Kidney capillary endothelial cell (primary cell): Measurements from ENCODE around the gene THADA.

ENCODE experiments used
- DNase-seq: peaks from one replicate; pipeline ENCODE4 v3.0.0-alpha.2; 2018; ENCODE audit warnings: low spot score

Gene THADA

DNA sequence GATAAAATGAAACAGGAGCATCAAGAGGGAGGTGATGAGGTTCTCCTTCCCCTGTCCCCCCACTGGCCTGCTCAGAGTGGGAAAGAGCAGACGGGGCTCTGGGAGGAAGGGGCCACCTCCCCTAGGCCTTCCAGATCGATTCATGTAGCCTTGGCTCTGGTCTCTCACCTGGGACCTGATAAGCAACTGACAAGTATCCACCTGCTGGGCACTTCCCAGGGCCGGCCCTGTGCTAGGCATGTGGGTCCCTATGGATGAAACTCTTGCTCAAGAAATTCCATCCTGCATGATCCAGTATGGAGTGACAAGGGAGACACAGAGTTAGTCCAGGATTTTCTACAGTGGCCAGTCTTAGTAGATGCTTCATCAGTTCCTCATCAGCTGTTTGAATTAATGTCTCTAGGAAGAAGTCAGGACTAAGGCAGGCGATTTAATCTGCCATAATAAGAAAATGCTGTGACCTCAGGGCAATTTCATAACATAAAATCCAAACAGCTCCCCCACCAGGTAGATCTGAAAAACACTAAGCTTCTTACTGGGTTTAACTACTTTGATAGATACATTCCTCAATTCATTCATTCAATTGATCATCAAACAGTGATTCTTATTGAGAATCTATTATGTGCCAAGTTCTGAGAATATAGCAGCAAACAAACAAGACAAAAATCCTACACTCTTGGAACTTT is 324.8 kb downstream of the THADA start:
- no peak for DNase-seq

DNA sequence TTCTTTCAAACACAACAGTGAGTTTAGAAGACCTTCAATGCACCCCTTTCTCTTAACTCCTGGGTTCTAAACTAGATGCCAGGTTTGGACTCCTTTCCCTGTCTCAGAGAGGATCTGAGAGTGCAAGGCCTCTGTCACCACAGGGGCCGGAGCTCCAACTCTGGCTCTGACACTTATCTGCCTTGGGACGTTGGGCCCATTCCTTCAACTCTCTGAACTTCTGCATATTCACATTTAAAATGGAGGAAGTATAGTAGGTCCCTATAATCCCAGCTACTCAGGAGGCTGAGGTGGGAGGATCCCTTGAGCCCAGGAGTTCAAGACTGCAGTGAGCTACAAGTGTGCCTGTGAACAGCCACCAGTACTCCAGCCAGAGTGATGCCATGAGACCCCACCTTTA is 325.4 kb downstream of the THADA start:
- DNase-seq, result no peak

DNA sequence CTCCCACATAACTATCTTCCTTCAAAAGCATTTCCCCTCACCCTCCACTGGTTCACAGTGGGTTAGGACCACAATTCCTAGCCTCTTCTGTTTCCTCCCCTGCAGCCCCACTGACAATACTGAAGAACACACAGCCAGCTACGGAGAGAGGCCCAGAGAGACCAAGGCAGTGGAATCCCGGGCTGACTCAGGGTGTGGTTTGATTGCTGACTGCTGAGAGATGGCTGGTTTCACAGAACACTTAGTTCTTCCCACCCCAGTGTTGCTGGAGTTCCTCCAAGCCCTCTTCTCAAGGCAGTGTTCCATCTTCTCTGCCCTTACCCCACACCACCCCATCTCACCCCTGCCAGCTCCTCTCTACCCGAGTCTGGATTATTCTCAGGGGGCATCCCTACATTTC is 326.1 kb downstream of the THADA start:
- no peak for DNase-seq

DNA sequence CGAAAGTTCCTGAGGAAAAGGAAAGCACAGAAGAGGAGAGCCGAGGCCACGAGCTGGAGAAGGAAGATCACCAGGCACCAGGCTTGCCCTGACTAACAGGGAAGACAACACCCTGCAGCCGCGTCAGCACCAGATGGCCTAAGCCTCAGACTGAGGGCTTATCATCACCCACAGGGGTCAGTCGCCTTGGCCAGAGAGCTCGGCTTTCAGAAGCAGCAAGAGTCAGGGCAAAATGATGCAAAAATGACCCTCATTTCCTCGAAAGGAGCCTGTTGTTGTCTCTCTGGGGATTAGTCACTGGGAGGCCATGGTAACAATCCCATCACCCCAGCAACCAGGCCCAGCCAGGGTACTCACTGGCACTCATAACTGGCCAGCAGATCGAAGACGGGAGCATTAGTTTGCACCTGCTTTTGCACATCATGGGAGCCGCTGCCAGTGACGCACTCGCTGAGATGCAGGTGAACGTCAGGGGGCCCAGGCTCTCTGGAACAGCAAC is 326.7 kb downstream of the THADA start:
- peak; percentile 77 for DNase-seq

DNA sequence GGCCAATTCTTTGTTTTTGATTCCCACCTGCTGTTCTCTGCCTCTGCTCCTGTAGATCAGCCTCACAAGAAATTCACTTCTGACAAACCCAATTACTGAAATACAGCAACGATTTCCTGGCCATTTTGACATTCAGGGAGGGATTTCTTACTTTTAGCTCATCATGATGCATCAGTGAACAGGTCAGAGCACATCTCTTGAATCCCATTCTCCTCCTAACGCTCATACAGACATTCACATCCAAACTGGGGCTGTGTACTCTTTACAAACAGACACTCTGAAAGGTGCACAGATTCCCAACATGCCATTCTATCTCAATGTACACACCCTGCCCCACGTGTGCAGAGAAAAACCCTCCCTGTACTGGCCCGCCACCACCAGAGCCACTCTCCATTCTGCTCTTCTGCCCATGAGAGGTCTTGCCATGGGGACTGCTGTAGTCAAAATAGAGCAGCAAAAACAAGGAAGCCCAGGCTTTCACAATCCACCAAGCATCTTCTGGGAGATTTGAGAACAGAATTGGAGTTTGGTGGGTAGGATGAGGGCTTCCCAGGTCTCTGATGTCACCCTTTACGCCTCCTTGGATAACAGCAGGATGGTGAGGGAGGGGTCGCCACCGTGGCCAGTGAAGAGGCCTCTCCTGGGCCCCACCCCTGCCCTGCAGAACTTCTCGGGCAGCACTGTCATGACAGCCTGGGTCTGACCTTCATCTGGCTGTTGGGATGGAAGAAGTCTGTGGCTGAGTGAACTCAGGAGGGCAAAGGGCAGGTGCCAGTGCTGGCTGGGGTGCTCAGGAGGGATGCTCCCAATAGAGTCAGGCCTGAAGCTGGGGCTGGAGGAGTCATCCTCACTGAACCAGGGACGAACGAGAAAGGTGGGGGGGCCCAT is 327.5 kb downstream of the THADA start:
- DNase-seq, result no peak

DNA sequence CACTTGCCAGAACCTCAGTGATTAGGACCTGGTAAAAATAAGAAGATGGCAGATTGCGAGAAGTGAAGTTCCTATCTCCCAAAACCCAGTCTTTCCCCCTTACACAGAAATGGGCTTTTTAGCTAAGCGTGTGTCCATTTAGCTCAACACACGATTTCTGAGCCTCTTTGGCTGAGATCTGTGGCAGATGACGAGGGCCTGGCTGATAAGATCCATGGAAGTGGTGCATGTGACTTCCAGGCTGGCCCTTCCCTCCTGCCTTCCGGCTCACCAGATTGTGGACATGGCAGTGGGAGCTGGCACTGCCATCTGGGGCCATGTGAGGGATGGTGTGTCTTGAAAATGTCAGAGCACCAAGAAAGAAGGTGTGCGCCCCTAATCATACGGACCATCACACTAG is 328.5 kb downstream of the THADA start:
- DNase-seq, result no peak

DNA sequence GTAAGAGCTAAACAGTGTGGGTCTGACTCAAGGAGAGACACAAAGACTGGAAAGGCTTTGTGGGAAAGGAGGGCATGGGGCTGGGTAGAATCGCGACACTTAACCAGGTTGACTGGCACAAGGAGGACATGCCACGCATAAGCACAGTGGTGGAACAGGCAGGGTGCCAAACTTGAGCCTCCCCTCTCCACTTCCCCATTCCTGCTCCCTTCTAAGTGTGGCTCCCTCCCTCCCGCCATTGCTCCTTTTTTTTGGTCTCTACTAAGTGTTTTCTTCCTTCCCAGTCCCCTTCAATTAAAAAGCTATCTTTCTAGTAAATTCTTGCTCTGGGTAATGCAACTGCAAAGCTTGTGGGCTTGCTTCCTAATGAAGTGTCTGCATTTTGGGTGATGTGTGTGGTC is 329.1 kb downstream of the THADA start:
- no peak for DNase-seq

DNA sequence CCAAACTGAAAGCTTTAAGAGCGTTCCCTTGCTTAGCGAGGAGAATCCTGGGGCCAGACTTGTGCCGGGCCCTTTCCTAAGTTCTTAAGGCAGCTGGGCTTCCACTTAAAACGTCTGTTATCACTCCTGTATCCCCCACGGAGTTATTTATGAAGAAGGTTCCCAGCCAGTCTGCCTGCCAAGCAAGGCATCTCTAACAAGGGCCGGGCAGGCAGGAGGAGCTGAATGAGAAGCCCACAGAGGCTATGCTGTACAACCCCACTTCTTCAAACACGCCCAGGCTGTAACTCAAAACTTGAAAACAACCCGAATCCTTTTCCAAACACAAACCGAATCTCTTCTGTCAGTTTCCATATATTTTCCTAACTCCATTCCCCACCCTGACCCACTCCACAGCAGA is 330.4 kb downstream of the THADA start:
- DNase-seq, result no peak

DNA sequence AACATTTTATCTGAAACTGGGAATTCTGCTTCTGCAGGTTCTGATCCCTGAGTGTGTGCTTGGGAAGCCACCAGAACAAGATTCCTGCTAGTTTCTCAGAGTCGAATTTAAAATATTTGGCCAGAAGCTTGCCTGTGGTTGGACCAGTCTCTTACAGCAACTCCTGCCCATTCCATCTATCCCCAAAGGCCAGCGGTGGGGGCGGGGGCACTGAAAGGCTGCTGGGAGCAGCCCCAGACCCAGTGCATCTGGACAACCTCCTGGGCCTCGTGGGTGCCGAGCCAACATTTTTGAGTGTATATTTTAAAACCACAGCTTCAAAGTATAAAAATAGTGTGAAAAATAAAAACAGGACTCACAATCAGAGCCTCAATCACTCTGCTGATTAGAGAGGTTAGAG is 330.8 kb downstream of the THADA start:
- no peak for DNase-seq

DNA sequence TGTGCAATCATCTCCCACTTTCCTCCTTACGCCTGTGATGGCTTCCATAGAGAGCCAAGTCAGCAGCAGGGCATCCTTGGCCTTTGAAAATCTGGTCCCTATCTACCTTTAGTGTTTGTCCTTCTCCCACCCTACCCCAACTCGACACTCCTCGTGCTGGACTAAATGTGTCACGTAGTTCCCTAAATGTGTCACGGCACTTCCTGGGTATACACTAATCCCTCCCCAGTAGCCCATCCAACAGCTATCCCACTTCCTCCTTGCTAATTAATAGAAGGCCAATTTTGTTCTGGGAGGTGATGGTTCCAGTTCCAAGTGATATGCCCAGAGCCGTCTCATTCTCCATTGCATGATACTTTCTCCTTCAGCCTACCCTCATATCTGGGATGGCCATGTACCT is 332.9 kb downstream of the THADA start:
- DNase-seq, result no peak

DNA sequence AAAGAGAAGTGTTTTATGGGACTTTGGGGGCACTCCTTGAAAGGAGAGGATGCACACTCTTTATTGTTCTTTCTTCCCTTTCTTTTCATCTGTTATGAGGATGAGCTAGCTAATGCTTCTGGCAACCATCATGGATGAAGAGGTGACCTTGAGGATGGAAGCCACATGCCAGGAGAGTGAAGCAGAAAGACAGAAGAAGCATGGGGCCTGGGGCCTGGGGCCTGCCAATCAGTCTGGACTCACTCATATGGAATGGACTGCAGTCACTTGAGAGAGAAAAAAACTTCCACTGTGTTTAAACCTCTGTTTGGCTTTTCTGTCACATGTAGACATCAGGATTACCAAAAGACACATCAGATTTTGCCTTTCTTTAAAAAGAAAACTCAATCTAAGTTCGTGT is 333.6 kb downstream of the THADA start:
- no peak for DNase-seq

DNA sequence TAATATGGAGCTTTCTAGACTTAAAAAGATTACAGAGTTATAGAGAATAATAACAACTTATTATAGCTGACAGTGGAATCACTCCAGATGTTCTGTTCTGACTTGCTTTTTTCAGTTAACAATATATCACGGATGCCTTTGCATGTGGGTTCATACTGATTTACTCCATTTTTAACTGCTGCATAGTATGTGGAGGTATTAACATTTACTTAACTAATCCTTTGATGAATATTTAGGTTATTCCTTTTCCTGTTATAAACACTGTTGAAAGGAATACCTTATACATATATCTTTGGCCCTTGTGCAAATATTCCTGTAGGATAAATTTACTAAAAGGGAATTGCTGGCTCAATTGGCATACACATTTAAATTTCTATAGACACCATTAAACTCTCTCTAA is 336.3 kb downstream of the THADA start:
- no peak for DNase-seq

DNA sequence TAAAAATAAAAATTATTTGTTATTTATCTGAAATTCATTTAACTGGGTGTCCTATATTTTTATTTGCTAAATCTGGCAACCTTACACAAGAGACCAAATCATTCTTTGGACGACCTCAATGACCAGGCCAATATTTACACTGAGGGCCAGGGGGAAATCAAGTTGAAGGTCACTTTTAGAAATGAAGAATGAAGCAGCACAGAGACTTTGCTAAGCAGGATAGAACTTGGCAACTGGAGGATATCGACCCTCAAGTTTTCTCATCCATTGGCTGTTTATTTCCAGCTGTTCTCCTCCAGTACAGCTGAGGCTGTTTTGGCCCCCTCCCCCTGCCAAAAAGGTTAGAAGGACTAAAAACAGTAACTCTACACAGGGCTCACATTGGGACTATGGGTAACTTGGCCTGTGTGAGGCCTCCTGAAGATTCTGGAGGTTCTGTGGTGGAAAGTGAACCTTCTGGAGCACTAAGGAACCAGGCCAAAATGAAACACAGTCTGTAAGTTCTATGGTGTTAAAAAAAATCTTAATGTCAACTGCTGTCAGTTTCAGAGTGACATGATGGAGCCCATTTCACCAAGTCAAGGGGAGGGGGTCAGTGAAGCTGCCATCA is 337.2 kb downstream of the THADA start:
- DNase-seq, result no peak

DNA sequence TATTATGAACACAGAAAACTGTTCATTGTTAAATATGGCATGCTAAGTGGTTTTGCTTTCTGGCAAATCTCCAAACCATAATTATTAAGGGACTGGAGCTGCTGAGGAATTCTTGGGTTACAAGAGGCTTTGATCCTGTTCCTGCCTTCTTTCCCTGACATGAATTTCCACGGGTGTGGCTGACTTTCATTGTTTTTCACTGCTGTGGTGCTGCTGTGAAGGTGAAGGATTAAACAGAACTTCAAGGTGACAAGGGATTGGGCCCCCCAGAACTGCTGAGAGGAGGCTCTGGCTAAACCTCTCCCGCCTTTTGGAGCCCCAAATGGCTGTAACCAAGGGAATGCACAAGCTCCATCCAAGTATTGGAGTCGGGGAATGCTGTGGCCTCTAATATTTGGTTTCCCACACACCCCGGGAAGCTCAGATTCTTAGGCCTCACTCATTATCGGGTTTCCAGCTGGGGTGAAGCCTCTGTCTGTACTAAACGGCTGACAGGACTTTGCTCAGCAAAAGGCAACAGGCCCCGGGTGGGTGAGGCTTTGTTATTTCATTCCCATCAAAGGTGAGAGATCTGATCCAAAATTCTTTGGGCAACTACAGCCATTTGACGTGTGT is 340.4 kb downstream of the THADA start:
- DNase-seq, result no peak

DNA sequence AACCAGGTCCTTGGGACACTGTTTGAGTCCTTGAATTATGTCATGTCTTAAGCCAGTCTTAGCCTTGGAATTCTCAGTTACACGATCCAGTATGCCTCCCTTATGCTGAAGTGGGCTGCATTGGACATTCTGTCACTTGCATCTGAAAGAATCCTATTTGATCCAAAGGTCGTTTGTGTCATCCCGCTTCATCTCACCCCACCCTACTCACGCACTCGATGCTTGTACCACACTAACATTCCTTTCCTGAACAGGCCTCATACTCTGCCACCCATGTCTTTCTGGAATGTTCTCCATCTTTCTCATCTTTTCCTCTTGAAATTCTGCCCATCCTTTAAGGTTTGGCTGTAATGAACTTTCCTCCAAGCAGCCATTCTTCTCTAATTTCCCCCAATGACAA is 341.5 kb downstream of the THADA start:
- no peak for DNase-seq

DNA sequence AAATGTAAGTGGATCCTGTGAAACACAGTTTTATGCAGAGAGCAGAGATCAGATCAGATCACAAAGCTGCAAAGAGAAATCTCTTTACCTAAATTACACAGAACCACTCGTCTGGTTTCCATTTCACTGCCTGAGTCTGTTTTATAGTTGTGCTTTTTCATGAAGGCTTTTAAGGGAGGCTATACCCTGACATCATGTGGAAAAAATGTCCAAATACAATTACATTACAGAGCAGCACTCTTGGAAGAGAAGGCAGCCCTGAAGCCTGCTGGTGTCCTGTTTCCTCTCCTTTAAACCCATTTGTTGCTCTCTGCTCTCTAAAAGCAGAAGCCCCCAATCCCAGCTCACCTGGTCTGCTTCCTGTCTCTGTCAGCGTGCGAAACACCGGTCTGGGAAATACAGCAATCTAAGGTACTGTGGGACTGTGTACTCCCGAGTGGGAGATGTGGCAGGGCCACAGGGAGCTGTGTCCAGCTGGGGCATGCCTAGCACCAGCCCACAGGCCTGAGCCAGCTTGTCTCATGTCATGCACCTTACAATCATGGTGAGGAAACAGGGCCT is 344.6 kb downstream of the THADA start:
- no peak for DNase-seq

DNA sequence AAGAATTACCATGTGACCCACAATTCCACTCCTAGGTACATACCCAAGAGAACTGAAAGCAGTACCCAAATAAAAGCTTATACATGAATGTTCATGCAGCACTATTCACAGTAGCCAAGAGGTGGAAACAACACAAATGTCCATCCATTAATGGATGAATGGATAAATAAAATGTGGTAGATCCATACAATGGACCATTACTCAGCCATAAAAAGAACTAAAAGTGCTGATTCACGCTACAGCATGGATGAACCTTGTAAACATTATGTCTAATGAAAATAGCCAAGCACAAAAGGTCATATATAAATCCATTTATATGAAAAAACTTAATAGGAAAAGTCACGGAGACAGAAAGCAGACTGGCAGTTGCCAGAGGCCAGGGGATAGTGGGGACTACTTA is 345.8 kb downstream of the THADA start:
- DNase-seq, result no peak

DNA sequence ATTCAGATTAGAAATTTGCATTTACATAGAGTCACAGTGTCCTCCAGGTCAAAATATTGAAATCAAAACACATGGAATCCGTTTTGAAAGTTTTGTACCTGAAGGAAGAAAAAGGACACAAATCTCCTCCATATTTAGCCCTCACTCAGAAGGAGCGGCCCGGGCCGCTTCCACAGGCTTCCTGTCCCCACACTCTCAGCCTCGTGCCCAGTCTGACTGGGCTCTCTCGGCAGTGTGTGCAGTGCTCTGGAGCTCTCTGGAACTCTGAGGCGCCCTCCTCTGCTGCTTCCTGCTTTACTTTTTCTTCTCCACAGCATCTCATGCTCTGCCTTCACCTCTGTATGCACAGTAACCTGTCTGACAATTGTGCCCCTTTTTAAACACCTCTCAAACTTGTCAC is 347.2 kb downstream of the THADA start:
- no peak for DNase-seq

DNA sequence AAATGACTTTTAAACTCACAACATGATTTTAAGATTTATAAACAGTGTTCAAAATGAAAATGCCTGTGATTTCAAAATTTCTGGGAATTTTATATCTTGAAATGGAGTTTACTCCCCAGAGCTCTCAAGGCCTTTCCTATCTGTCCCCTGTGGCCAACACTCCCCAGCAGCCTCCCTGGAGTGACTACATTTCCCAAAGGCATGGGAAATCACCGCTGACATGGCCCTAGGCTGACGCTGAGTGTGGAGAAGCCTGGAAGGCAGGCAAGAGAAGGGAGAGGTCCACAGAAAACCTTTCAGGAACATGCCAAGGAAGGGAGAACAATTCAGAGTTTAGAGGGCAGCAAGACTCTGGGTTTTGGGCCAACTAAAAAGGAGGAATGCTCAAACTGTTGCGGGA is 349.2 kb downstream of the THADA start:
- no peak for DNase-seq

DNA sequence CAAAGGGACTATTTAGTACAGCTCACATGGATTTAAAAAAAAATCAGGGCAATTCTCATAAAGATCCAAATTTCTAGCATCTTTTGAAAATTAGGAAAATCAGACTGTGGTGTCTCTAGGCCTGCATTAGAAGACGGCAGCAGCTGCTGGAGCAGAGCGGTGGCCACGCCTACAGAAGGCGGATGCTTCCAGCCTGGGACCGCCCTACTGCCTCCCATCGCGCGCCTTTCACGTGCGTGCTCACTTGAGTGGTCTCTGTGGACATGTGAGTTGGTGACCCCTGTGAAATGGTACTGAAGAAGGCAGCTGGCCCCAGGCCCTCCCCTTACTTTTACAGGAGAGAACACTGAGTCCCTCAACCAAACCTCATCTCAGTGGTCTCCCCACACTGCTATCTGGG is 354.3 kb downstream of the THADA start:
- no peak for DNase-seq

DNA sequence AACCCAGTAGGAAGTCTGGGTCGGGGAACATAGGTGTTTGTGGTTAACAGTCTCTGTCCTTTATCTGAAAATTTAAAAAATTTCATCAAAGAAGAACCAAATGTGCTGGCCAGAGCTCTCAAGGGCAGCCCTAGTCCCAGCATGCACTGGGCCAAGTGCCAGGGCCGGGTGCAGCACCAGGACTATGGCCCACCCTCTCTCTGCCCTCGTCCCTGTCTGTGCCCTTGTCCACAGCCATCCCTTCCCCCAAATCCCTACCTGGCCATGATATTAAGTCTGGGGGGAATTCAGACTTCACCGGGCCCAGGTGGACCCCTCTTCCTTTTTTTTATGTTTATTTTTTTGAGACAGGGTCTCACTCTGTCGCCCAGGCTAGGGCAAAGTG is 355.1 kb downstream of the THADA start:
- no peak for DNase-seq

DNA sequence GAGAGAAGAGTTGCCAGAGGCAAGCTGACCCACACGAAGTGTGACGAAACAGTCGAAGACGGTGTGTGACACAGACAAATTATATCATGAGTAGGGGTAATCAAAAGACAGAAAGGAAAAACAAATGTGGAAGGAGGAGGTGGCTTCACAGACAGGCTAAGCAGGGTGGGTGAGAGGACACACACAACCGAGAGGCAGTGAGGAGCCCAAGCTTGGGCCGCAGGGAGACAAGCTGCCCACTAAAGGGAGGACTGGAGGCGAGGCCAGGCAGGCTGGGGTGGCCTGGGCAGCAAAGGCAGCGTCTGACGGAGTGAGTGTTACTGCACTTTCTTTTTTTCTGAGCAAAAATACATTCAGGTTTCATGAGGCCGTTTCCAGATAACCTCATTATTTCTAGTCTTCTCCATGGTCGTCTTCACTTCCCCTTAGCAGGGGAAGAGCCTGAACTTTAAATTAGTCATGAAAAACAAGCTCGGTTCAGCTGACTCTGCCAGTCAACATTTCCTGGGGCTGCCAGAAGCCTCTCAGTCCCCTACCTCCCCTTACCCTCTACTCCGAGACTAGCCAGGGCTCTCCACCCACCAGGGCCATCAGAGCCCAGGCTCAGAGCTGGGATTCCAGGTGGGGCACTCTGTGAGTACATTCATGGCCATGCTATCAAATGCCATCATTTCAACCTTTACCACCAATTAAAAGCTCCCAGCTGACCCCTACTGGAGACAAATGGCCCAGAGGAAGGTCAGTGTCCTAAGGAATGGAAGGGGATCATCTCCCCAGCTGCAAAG is 355.7 kb downstream of the THADA start:
- DNase-seq, result no peak
